Measurements from ENCODE around the gene IFI27. TPM values are rescaled to one million over a fixed set of nuclear protein-coding genes. Genes with fewer than 3 reads are reported as not detected.
A peak's percentile ranks its signal among the peaks of the same experiment; 100 is the strongest.

The IFI27 gene
- total and polyA plus RNA-seq, 12 donors, result 15.9 to 1,446 (median 373) TPM

GRCh38 chr14:94111276-94112095 is 950 bp downstream of the IFI27 start:
- Histone ChIP-seq H3K9me3 (replicated peaks in 1 of 3) (no peaks in the 10 kb centered on the region), H3K4me1 (replicated peaks in 1 of 2) (peaks cover 53% of the 10 kb centered on the region in 2 donors), H3K4me3 (peak overlapping the region in 1 of 4 donors; percentile 50), H3K27ac (peak overlapping the region in 4 of 5 donors; percentile 63 to 97 (median 96)), H3K36me3 (replicated peaks in 1 of 2) (no peaks in the 10 kb centered on the region), H3K27me3 (no peaks in the 10 kb centered on the region)
- WGBS, 4 donors, result 69 to 80% (median 76%) methylated on average over 13 to 20 of the region's 20 CpGs
- TF ChIP-seq POLR2A (IDR thresholded peaks at IDR 0.05) (no peak), CTCF (IDR thresholded peaks at IDR 0.05) (no peak)
- DNase-seq, result peak in 1 of 7 donors; percentile 55
- intact Hi-C loops (cut with DNase I), result no loop called here

- WGBS, 4 donors, result 74 to 81% (median 79%) methylated on average over 6 of the region's 6 CpGs
- H3K4me1 ChIP-seq (replicated peaks in 1 of 2), result peaks cover 53% of the 10 kb centered on the region in 2 donors
- no peaks in the 10 kb centered on the region for H3K9me3 ChIP-seq (replicated peaks in 1 of 3)
- H3K4me3 ChIP-seq, result peak overlapping the region in 1 of 4 donors; percentile 50
- DNase-seq, result peak in 3 of 7 donors; percentile 14 to 54 (median 20)
- peak overlapping the region in 4 of 5 donors; percentile 58 to 96 (median 72) for H3K27ac ChIP-seq
- TF ChIP-seq CTCF (IDR thresholded peaks at IDR 0.05) (no peak), POLR2A (IDR thresholded peaks at IDR 0.05) (no peak)
- no peaks in the 10 kb centered on the region for H3K27me3 ChIP-seq
- intact Hi-C loops (cut with DNase I), result no loop called here
- H3K36me3 ChIP-seq (replicated peaks in 1 of 2), result no peaks in the 10 kb centered on the region
Observed at GRCh38 chr14:94112513-94113063, 2.1 kb downstream of the IFI27 start.

- WGBS, 4 donors, result 54 to 68% (median 64%) methylated on average over 7 of the region's 7 CpGs
- Histone ChIP-seq H3K36me3 (replicated peaks in 1 of 2) (no peaks in the 10 kb centered on the region), H3K4me3 (peak overlapping the region in 1 of 4 donors; percentile 50), H3K27me3 (no peaks in the 10 kb centered on the region), H3K27ac (peak overlapping the region in 4 of 5 donors; percentile 58 to 96 (median 72)), H3K9me3 (replicated peaks in 1 of 3) (no peaks in the 10 kb centered on the region), H3K4me1 (replicated peaks in 1 of 2) (peaks cover 53% of the 10 kb centered on the region in 2 donors)
- TF ChIP-seq CTCF (IDR thresholded peaks at IDR 0.05) (no peak), POLR2A (IDR thresholded peaks at IDR 0.05) (no peak)
- intact Hi-C loops (cut with DNase I), result no loop called here
- DNase-seq, result peak in 2 of 7 donors; percentile 12 to 48
Observed at GRCh38 chr14:94113073-94113472, 2.5 kb downstream of the IFI27 start.

DNA sequence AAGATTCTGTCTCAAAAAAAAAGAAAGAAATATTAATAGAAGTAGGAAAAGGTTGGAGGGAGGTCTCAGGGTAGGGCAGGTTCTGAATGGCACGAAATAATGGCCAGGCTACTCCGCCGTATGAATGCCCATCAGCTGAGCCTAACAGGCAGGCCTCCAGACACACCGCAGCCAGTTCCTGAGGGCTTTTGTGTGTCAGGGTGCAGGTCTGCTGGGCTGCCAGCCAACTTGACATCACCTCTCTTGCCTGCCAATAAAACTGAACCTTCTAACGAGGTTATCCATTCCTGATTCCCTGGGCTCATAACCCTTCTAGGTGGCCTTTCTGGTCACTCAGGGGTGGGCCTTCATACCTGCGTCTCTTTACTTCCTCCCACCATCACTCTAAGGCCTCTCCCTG is 3.0 kb downstream of the IFI27 start:
- peak; percentile 75 to 95 (median 81) for DNase-seq
- TF ChIP-seq CTCF (IDR thresholded peaks at IDR 0.05) (no peak), POLR2A (IDR thresholded peaks at IDR 0.05) (peak in 1 of 2 donors; percentile 28)
- Histone ChIP-seq H3K36me3 (replicated peaks in 1 of 2) (no peaks in the 10 kb centered on the region), H3K27ac (peak overlapping the region in 4 of 5 donors; percentile 58 to 96 (median 72)), H3K27me3 (no peaks in the 10 kb centered on the region), H3K4me3 (no peak overlapping the region), H3K9me3 (replicated peaks in 1 of 3) (no peaks in the 10 kb centered on the region), H3K4me1 (replicated peaks in 1 of 2) (peaks cover 53% of the 10 kb centered on the region in 2 donors)
- WGBS, 4 donors, result 23 to 43% (median 36%) methylated on average over 6 of the region's 6 CpGs
- intact Hi-C loops (cut with DNase I), result no loop called here

Measured in adrenal gland (tissue), 12 donors.